Osteocyte (in vitro differentiated cells): Measurements from ENCODE around the gene DNAJC7. TPM values are rescaled to one million over a fixed set of nuclear protein-coding genes. Genes with fewer than 3 reads are reported as not detected.

Experiments
- DNase-seq: peaks from one replicate; pipeline ENCODE4 v3.0.0; 2021; ENCODE audit warnings: mixed read lengths; ENCODE audit not compliant: unreplicated experiment; ENCODE audit errors: extremely low spot score
- H3K27ac Mint-ChIP-seq: one replicate; pipeline ENCODE4 v1.8.0; 2021; ENCODE audit warnings: mild to moderate bottlenecking, mixed read lengths; ENCODE audit not compliant: unreplicated experiment
- H3K27me3 Mint-ChIP-seq: one replicate; pipeline ENCODE4 v1.8.0; 2021; ENCODE audit warnings: mixed read lengths; ENCODE audit not compliant: unreplicated experiment
- H3K36me3 Mint-ChIP-seq: one replicate; pipeline ENCODE4 v1.8.0; 2021; ENCODE audit warnings: mixed read lengths; ENCODE audit not compliant: unreplicated experiment
- H3K4me1 Mint-ChIP-seq: one replicate; pipeline ENCODE4 v1.8.0; 2021; ENCODE audit warnings: mixed read lengths; ENCODE audit not compliant: unreplicated experiment
- H3K4me3 Mint-ChIP-seq: one replicate; pipeline ENCODE4 v1.8.0; 2021; ENCODE audit warnings: mild to moderate bottlenecking, moderate library complexity, mixed read lengths; ENCODE audit not compliant: unreplicated experiment
- H3K9me3 Mint-ChIP-seq: one replicate; pipeline ENCODE4 v1.8.0; 2021; ENCODE audit warnings: mixed read lengths; ENCODE audit not compliant: unreplicated experiment
- total RNA-seq: library from RNA; stranded (reverse); gene quantifications from 2 replicates; pipeline ENCODE4 v1.2.1, GENCODE V29; 2021
- TF ChIP-seq, protein P1 (sequence below): fragments of 200-600 bp; sonication (generic); IDR thresholded peaks from 2 replicates; pipeline ENCODE4 v1.5.0; 2021; ENCODE audit warnings: antibody characterized with exemption, mild to moderate bottlenecking, moderate library complexity

Gene DNAJC7
- total RNA-seq, 1 donor from 2014 or later, result 73.9 TPM

DNA sequence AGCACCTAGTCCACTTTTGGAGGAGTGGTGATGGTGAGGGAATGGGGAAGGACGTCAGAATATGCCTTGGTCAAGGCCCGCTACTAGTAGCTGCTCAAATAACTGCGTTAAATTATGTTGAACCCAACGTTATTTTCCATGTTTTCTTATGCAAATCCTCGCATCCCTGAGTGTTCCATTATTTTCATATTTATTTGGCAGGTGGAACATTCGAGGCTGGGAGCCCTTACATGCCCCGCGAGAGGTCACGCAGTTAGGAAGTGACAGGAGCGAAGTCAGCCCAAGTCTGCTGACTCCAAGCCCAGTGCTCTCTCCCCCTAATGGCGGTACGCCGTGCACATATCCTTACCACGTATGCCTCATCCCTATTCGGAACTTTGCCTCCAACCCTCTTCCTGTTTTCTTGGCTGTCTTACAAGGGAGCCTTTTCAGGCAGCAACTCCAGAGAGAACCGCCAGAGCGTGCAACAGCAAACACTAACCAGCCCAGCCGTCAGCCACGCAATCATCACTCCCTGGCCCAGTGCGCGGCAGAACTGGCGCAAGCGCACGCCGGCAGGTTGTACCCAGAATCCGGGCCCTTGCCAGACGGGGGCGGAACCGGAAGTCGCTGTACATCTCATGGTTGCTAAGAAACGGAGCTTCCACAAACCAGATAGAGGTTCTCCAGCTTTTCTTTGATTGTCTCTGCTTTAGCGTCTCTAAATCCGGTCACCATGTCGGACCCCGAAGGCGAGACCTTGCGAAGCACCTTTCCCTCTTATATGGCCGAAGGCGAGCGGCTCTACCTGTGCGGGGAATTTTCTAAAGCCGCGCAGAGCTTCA lies 87.0 kb downstream of the DNAJC7 start, which contains the start of gene ODAD4:
Gene ODAD4, plus strand, starts transcription at position 609 of the 824 bp plus-strand sequence. Its CDS starts 107 bp downstream, at position 716.
- H3K27me3 Mint-ChIP-seq, result no peaks in the 10 kb centered on the region
- TF ChIP-seq, protein P1, sequence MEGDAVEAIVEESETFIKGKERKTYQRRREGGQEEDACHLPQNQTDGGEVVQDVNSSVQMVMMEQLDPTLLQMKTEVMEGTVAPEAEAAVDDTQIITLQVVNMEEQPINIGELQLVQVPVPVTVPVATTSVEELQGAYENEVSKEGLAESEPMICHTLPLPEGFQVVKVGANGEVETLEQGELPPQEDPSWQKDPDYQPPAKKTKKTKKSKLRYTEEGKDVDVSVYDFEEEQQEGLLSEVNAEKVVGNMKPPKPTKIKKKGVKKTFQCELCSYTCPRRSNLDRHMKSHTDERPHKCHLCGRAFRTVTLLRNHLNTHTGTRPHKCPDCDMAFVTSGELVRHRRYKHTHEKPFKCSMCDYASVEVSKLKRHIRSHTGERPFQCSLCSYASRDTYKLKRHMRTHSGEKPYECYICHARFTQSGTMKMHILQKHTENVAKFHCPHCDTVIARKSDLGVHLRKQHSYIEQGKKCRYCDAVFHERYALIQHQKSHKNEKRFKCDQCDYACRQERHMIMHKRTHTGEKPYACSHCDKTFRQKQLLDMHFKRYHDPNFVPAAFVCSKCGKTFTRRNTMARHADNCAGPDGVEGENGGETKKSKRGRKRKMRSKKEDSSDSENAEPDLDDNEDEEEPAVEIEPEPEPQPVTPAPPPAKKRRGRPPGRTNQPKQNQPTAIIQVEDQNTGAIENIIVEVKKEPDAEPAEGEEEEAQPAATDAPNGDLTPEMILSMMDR, result peak; percentile 52
- peaks cover 13% of the 10 kb centered on the region for H3K4me1 Mint-ChIP-seq

DNA sequence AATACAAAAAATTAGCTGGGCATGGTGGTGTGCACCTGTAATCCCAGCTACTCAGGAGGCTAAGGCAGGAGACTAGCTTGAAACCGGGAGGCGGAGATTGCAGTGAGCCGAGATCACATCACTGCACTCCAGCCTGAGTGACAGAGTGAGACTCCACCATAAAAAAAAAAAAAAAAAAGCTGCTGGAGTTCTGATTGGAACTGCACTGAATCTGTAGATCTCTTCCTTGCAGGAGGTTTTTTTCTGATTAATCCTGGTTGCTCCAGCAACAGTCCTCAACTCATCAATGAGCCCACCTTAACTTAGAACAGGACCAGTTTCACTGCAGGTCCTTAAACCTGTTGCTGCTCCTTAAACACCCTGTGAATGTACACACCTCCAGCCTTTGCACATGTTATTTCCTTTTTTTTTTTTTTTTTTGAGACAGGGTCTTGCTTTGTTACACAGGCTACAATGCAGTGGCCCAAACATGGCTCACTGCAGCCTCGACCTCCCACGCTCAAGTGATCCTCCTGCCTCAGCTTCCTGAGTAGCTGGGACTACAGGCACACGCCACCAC lies 88.5 kb downstream of the DNAJC7 start:
- Mint-ChIP-seq H3K4me3 (peak overlapping the region; percentile 90), H3K4me1 (peaks cover 13% of the 10 kb centered on the region), H3K36me3 (no peaks in the 10 kb centered on the region), H3K9me3 (no peaks in the 10 kb centered on the region), H3K27ac (peak overlapping the region; percentile 19), H3K27me3 (no peaks in the 10 kb centered on the region)
- TF ChIP-seq, protein P1, result no peak
- DNase-seq, result no peak

More for the DNA sequence above, 87.0 kb downstream of the DNAJC7 start, which contains the start of gene ODAD4:
- H3K27ac Mint-ChIP-seq, result peak within 1 kb of the TSS; percentile 97
- no peaks in the 10 kb centered on the region for H3K36me3 Mint-ChIP-seq
- peak within 1 kb of the TSS; percentile 90 for H3K4me3 Mint-ChIP-seq
- no peaks in the 10 kb centered on the region for H3K9me3 Mint-ChIP-seq
- peak; percentile 99 for DNase-seq

Other genes starting within 250 kb of the DNAJC7 start
- gene JUP, start 230.7 kb downstream of the DNAJC7 start, total RNA-seq, result 79.8 and 92.6 TPM in 2 replicates
- 67.8 and 72.8 TPM in 2 replicates for gene P3H4, start 205.5 kb downstream of the DNAJC7 start, total RNA-seq
- gene FKBP10, start 204.4 kb downstream of the DNAJC7 start, total RNA-seq, result 408 and 426 TPM in 2 replicates
- 58.9 and 63.6 TPM in 2 replicates for gene NT5C3B, start 181.2 kb downstream of the DNAJC7 start, total RNA-seq
- not detected in 2 replicates for gene KLHL10, start 179.6 kb downstream of the DNAJC7 start, total RNA-seq
- gene KLHL11, start 152.0 kb downstream of the DNAJC7 start, total RNA-seq, result 16.0 and 18.4 TPM in 2 replicates
- 141 and 143 TPM in 2 replicates for gene ACLY, start 98.5 kb downstream of the DNAJC7 start, total RNA-seq
- 1.9 and 2.5 TPM in 2 replicates for gene ODAD4, start 86.8 kb downstream of the DNAJC7 start, total RNA-seq
- gene CNP, start 50.6 kb downstream of the DNAJC7 start, total RNA-seq, result 108 and 119 TPM in 2 replicates
- 48.9 and 51.3 TPM in 2 replicates for gene NKIRAS2, start 2.7 kb upstream of the DNAJC7 start, total RNA-seq
- gene C17orf113, start 33.2 kb upstream of the DNAJC7 start, total RNA-seq, result 1.3 and 1.6 TPM in 2 replicates
- 0.16 TPM in 1 of 2 replicates, not detected in the other for gene ZNF385C, start 81.0 kb upstream of the DNAJC7 start, total RNA-seq
- gene DHX58, start 95.3 kb upstream of the DNAJC7 start, total RNA-seq, result 2.3 and 2.4 TPM in 2 replicates
- gene KAT2A, start 103.9 kb upstream of the DNAJC7 start, total RNA-seq, result 38.5 and 40.4 TPM in 2 replicates
- not detected in 2 replicates for gene HSPB9, start 105.4 kb upstream of the DNAJC7 start, total RNA-seq
- gene RAB5C, start 137.6 kb upstream of the DNAJC7 start, total RNA-seq, result 121 and 126 TPM in 2 replicates
- gene KCNH4, start 163.7 kb upstream of the DNAJC7 start, total RNA-seq, result not detected in 2 replicates
- gene HCRT, start 168.0 kb upstream of the DNAJC7 start, total RNA-seq, result not detected in 2 replicates
- gene GHDC, start 177.1 kb upstream of the DNAJC7 start, total RNA-seq, result 7.3 and 9.1 TPM in 2 replicates